HG03342 (cell line): ENCODE results near the gene RNASEH2B.

Experiments
- ATAC-seq: cut with Tn5 transposase; IDR thresholded peaks from one replicate; pipeline ENCODE4 v1.9.1; 2021; ENCODE audit warnings: mild to moderate bottlenecking, moderate library complexity; ENCODE audit not compliant: unreplicated experiment

Gene RNASEH2B

GRCh38 chr13:50936679-50937078 lies 27.1 kb downstream of the RNASEH2B start:
- ATAC-seq, result no peak

DNA sequence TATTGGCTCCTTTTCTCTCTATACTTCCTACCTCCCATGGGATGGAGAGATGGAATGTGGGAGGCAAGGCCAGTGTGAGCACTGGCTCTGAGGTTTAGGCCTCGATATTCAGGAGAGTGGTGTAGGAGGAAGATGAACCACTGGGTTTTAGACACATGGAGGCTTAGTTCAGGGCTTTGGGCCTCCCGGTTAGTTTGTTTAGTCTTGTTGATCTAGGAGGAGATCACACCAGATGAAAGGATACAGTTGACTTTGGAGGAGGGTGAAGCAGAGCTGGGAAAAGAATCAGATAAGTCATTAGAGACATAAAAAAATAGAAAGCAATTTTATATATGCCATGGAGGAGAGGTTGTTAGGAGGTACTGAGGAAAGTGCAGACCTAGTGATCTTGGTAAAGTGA lies 30.9 kb downstream of the RNASEH2B start:
- ATAC-seq, result no peak

- ATAC-seq, result no peak
These were observed 31.6 kb downstream of the RNASEH2B start for GRCh38 chr13:50941146-50941545.

DNA sequence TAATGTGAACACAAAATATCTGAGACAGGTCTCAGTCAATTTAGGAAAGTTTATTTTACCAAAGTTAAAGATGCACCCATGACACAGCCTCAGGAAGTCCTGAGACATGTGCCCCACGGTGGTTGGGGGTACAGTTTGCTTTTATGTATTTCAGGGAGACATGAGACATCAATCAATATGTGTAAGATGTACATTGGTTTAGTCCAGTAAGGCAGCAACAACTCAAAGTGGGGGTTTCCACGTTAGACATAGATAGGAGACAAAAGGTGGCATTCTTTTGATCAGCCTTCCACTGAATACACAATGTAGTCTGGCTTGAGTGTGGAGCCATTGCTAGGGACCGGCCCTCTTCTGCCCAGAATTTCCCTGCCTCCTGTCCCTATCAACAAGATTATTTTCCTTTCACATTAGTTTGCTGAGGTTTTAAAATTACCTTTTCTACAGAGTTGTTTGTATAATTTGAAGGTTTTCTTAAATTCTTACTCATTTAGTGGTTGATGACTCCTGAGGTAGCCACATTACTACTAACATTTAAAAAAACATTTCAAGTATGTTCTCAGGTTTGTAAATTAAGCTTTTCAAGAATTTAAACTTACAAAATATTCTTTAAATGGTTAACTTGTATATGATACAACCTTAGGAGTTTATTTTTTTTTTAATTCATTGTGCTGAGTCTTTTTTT lies 33.2 kb downstream of the RNASEH2B start:
- no peak for ATAC-seq

- no peak for ATAC-seq
These were observed 36.1 kb downstream of the RNASEH2B start for GRCh38 chr13:50945669-50946068.

DNA sequence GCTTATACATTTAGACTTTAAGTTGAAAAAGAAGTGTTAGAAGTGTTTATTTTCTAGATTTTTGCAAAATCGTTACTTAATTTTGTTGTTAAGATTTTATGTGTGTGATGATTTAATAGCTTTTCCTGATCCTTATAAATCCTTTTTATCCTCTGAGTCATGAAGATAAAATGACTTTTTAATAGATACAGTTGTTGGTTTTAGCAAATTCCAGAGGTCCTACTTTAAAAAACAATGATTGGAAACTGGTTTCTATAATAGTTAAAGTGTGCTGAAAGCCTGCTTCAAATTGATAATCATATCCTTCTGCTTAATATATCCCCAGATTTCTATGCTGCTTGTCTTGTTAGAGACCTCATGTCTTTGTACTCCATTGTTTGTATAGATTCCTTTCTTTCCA lies 39.0 kb downstream of the RNASEH2B start:
- no peak for ATAC-seq

DNA sequence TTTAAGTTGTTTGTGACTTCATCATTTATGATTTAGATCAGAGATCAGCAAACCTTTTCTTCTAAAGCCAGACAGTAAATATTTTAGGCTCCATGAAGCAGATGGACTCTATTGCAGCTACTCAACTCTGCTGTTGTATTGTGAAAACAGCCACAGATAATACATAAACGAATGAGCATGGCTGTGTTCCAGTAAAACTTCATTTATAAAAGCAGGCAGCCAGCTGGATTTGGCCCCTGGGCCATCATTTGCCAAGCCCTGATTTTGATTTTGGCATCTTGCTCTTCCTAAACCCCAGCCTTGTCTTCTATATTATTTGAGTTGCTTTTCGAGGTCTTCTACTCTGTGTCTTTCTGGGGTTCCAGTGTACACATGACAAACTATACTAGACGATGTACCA lies 41.3 kb downstream of the RNASEH2B start:
- no peak for ATAC-seq

- no peak for ATAC-seq
These were observed 41.8 kb downstream of the RNASEH2B start for GRCh38 chr13:50951366-50951765.

DNA sequence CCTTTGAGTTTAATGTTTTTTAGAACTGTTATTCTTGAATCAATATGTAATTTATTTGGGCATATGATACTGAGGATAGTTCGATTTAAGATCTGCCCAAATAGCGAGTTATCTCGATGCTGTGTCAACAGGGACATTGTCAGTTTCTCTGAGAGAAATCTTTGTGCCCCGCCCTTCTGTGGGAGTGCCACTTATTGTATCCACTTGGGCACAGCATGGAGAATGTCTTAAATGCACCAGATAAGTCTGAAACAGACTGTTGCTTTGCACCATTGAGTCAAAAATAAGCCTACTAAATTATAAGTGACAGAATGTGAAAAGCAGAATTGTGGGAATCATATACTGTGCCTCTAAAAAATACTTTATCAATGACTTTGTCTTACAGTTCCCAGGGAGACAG lies 45.6 kb downstream of the RNASEH2B start:
- no peak for ATAC-seq

DNA sequence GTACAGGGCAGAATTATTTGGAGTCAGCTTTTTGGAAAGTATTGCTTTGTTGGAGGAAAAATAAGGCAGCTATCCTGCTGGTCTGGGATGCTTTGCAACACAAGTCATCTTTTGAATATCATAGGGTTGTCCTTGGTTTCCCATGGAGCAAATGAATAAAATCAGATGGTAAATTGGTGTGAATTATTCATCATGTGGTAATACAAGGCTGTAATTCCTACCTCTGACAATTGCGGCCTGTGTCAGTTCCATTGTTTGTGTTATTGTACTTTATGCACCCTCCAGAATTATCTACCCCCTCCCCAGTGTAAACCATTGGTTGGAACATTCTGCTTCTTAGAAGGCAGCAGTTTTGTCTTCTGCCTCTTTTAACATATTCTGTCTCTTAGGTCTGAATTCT lies 46.2 kb downstream of the RNASEH2B start:
- ATAC-seq, result no peak

DNA sequence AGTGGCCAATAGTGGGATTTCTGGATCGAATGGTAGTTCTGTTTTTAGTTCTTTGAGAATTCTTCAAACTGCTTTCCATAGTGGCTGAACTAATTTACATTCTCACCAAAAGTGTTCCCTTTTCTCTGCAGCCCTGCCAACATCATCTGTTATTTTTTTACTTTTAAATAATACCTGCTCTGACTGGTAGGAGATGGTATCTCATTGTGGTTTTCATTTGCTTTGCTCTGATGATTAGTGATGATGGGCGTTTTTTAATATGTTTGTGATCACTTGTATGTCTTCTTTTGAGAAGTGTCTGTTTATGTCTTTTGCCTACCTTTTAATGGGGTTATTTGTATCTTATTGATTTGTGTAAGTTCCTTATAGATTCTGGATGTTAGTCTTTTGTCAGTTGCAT lies 48.0 kb downstream of the RNASEH2B start:
- no peak for ATAC-seq

- ATAC-seq, result no peak
These were observed 60.1 kb downstream of the RNASEH2B start for GRCh38 chr13:50969691-50970090.

DNA sequence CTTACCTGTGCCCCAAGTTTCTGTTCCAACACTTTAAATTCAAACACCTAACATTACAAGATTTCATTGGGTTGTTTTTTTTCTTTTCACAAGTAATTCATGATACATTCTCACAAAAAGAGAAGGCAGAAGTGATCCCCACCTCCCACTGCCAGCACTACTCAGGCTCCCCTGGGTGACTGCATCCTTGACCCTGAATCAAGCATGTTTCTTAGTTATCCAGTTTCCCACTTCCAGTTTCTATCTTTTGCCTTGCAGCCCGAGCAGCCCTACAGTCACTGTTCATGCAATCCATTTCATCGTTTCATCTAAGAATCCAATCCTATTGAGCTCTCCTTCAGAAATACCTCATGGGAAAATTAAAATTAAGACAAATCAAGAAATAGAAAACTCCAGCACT lies 61.4 kb downstream of the RNASEH2B start:
- ATAC-seq, result no peak

DNA sequence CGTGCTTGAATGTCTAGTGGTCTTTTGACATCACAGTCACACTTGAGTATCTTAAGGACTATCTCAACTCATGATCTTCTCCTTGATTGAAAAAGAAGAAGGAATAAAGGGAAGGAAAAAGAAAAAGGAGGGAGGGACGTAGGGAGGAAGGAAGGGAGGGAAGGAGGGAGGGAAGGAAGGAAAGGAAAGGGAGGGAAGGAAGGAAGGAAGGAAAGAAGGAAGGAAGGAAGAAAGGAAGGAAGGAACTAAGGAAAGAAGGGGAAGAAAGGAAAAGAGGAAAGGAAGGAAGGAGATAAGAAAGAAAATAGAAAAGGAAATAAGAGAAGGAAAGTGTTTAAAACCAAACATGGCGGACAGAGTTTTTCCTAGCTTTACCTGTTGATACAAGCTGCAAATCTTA lies 64.7 kb downstream of the RNASEH2B start:
- no peak for ATAC-seq

- ATAC-seq, result no peak
These were observed 69.6 kb downstream of the RNASEH2B start for GRCh38 chr13:50979187-50979586.

DNA sequence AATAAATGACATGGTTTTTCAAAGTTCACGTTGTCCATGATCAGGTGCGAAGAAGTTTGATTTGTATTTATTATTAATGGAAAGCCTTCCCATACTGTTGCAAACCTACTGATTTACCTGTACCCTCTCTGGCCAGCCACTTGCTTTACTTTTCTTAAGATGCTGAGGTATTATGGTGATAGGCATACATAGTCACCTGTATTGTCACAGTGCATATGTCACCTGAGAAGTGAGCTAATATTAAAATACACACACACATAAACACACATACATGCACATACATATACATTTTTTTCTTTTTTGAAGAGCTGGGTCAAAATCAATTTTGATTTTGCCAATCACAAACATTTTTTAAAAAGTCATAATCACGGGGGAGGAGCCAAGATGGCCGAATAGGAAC lies 72.1 kb downstream of the RNASEH2B start:
- no peak for ATAC-seq

GRCh38 chr13:50989476-50989875 lies 79.9 kb downstream of the RNASEH2B start:
- no peak for ATAC-seq

DNA sequence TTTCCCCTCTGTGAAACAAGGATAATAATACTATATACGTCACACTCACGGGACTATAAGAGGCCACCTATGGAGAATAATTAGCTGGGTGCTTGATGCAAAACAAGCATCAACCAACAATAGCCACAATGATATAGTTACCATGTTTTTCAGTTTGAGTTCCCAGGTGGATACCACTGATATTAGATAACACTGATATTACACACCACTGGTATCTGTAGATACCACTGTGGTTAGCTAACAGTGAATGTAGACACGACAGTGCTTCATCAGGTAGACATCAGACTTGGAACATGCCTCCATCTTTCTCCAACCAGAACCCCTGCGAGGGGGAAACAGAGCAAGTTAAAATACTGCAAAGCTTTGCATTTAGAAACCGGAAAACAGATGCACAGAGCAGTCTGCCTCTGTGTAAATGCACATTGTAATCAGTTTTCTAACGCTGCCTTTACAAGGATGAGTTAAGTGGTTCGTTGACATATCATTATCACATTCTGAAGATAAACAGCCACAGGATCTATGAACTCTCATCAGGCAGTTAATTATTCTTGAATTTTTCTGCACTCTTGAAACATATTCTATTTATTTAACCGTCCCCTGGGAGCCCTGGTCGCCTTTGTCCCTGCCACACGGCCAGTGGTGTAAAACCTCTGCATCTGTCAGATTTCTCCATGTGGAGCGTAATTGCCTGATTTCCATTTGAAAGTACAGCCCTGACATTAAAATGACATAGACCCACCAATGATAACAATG lies 80.7 kb downstream of the RNASEH2B start:
- ATAC-seq, result no peak

DNA sequence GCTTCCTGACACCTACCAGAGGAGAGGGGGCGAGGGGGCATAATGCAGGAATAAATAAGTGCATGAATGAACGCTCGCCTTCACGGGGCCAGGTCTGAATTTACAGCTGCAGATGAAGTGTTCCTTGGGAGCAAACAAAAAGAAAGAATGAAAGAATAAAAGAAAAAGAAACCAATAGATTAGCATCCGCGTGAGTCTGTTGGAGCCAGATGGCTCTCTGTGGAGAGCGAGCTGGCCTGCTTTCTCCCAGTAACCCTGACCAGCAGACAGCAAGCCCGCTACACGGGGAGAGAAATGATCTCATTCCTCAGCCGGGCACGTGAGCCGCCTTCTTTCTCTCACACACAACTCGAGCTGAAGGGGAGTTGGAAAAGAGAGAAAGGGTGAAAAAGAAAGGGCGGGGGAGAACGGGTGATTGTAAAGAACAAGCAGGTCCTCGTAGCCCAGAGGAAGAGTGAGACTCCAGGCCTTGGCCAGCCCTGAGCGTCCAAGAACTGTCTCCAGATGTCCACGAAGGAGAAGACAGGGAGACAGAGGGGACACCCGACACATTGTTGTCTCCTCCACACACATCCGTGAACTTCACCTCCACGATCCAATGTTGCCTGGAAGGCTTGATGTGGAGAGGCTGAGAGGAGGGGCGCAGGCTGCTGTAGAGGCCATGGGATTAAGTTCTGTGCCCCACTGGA lies 81.4 kb downstream of the RNASEH2B start:
- no peak for ATAC-seq

- peak; percentile 91 for ATAC-seq
These were observed 82.3 kb downstream of the RNASEH2B start for GRCh38 chr13:50991579-50992521.

- no peak for ATAC-seq
These were observed 83.8 kb downstream of the RNASEH2B start for GRCh38 chr13:50993371-50993770.
